ENCODE measurements around the gene OBP2B. TPM values are rescaled to one million over a fixed set of nuclear protein-coding genes. Genes with fewer than 3 reads are reported as not detected.

OBP2B gene
- total and polyA plus RNA-seq, 2 experiments from 2014 or later = not detected

- ATAC-seq = peak; percentile 55
- no peak overlapping the region for H3K27ac ChIP-seq (ENCODE audit: low read depth)
- Mint-ChIP-seq H3K27ac (no peak overlapping the region), H3K4me1 (peaks cover 2% of the 10 kb centered on the region; the same call in 2 of the 3 replicates), H3K4me3 (peak overlapping the region; percentile 74), H3K36me3 (ENCODE audit: low read depth) (peaks cover 14% of the 10 kb centered on the region; the same call in 1 of the 3 replicates), H3K9me3 (no peaks in the 10 kb centered on the region), H3K27me3 (ENCODE audit: insufficient read depth, low read depth, poor library complexity) (peaks cover 24% of the 10 kb centered on the region)
- H3K27me3 ChIP-seq (ENCODE audit: insufficient read depth) = peaks cover 13% of the 10 kb centered on the region
- DNase-seq (ENCODE audit: low spot score) = no peak
- H3K4me1 ChIP-seq (ENCODE audit: insufficient read depth) = no peaks in the 10 kb centered on the region
- TF ChIP-seq NANOG (IDR thresholded peaks at IDR 0.05; ENCODE audit: borderline replicate concordance) (no peak), JUNB (IDR thresholded peaks at IDR 0.05; ENCODE audit: unreplicated experiment) (no peak), CREB1 (CRISPR knock-in tag; IDR thresholded peaks at IDR 0.05; ENCODE audit: low read depth) (no peak), EZH2phosphoT487 (IDR thresholded peaks at IDR 0.05; ENCODE audit: unreplicated experiment) (no peak), CTCF (conservative IDR thresholded peaks at IDR 0.05; ENCODE audit: low read depth in 2 of 2) (no peak), ZNF331 (CRISPR knock-in tag; IDR thresholded peaks at IDR 0.05; ENCODE audit: low read depth) (no peak), ETS1 (IDR thresholded peaks at IDR 0.05) (no peak), ZNF114 (CRISPR knock-in tag; IDR thresholded peaks at IDR 0.05) (no peak), POLR2AphosphoS5 (IDR thresholded peaks at IDR 0.05; ENCODE audit: low read depth) (no peak), STAT1 (IDR thresholded peaks at IDR 0.05; ENCODE audit: unreplicated experiment) (no peak), REST (IDR thresholded peaks at IDR 0.05; ENCODE audit: unreplicated experiment) (no peak), EZH2 (IDR thresholded peaks at IDR 0.05; ENCODE audit: low read depth, unreplicated experiment) (no peak), ZNF462 (CRISPR knock-in tag; IDR thresholded peaks at IDR 0.05) (no peak)
- no peaks in the 10 kb centered on the region; the same call in 1 of the 2 replicates for H4K20me1 ChIP-seq (replicated peaks; ENCODE audit: insufficient read depth)
- no peaks in the 10 kb centered on the region for H3K36me3 ChIP-seq (ENCODE audit: insufficient read depth)
- peak overlapping the region; percentile 89 for H3K4me3 ChIP-seq
- no peaks in the 10 kb centered on the region for H3K9me2 ChIP-seq (ENCODE audit: insufficient read depth)
- peak overlapping the region; percentile 90 for H3K4me2 ChIP-seq
- H3K79me2 ChIP-seq (replicated peaks; ENCODE audit: insufficient read depth) = no peaks in the 10 kb centered on the region
- H3F3A ChIP-seq (replicated peaks; ENCODE audit: low read depth) = no peaks in the 10 kb centered on the region
- H2AFZ ChIP-seq = peak overlapping the region; percentile 95
These were observed 46.1 kb downstream of the OBP2B start for GRCh38 chr9:133162861-133163503.

Measured in GM23338 (cell line).